ENCODE measurements around the gene SKAP1.

The SKAP1 gene

GRCh38 chr17:48134912-48135480 is 295.0 kb downstream of the SKAP1 start:
- no peak for DNase-seq

GRCh38 chr17:48132385-48132784 is 297.6 kb downstream of the SKAP1 start:
- DNase-seq, result no peak

- DNase-seq, result peak in 1 of 2 experiments; percentile 35
Measured at GRCh38 chr17:48131216-48131824, 298.7 kb downstream of the SKAP1 start.

- DNase-seq, result no peak
Measured at GRCh38 chr17:48129981-48130380, 300.0 kb downstream of the SKAP1 start.

GRCh38 chr17:48128400-48128799 is 301.6 kb downstream of the SKAP1 start:
- no peak for DNase-seq

GRCh38 chr17:48127371-48128051 is 302.5 kb downstream of the SKAP1 start:
- no peak for DNase-seq

- DNase-seq, result no peak
Measured at GRCh38 chr17:48126532-48126850, 303.5 kb downstream of the SKAP1 start.

GRCh38 chr17:48125829-48126531 is 304.0 kb downstream of the SKAP1 start:
- no peak for DNase-seq

- DNase-seq, result no peak
Measured at GRCh38 chr17:48123776-48124388, 306.1 kb downstream of the SKAP1 start.

GRCh38 chr17:48123111-48123510 is 306.9 kb downstream of the SKAP1 start:
- no peak for DNase-seq

GRCh38 chr17:48122665-48123045 is 307.4 kb downstream of the SKAP1 start:
- no peak for DNase-seq

GRCh38 chr17:48121923-48122664 is 307.9 kb downstream of the SKAP1 start:
- DNase-seq, result no peak

- DNase-seq, result no peak
Measured at GRCh38 chr17:48113201-48113676, 316.8 kb downstream of the SKAP1 start.

- no peak for DNase-seq
Measured at GRCh38 chr17:48111937-48112241, 318.1 kb downstream of the SKAP1 start.

GRCh38 chr17:48110761-48111160 is 319.3 kb downstream of the SKAP1 start:
- no peak for DNase-seq

- DNase-seq, result peak in 1 of 2 experiments; percentile 61
Measured at GRCh38 chr17:48107137-48108055, 322.6 kb downstream of the SKAP1 start, which contains the start of gene SNX11. TSS of gene SNX11 (plus strand) at chr17:48107766. CDS start at chr17:48112044, 4,278 bp downstream.

- no peak for DNase-seq
Measured at GRCh38 chr17:48106802-48107136, 323.2 kb downstream of the SKAP1 start.

- no peak for DNase-seq
Measured at GRCh38 chr17:48104440-48104839, 325.6 kb downstream of the SKAP1 start.

- no peak for DNase-seq
Measured at GRCh38 chr17:48102798-48103715, 327.0 kb downstream of the SKAP1 start.

- no peak for DNase-seq
Measured at GRCh38 chr17:48102043-48102750, 327.8 kb downstream of the SKAP1 start.

Data from cerebellar nuclear complex (tissue), 1 donor.